GM21529 (cell line): ENCODE results near the gene CHCHD10.
A peak's percentile ranks its signal among the peaks of the same experiment; 100 is the strongest.

Source experiments
- ATAC-seq: cut with Tn5 transposase; IDR thresholded peaks from one replicate; pipeline ENCODE4 v1.9.1; 2021; ENCODE audit not compliant: unreplicated experiment

CHCHD10 gene

DNA sequence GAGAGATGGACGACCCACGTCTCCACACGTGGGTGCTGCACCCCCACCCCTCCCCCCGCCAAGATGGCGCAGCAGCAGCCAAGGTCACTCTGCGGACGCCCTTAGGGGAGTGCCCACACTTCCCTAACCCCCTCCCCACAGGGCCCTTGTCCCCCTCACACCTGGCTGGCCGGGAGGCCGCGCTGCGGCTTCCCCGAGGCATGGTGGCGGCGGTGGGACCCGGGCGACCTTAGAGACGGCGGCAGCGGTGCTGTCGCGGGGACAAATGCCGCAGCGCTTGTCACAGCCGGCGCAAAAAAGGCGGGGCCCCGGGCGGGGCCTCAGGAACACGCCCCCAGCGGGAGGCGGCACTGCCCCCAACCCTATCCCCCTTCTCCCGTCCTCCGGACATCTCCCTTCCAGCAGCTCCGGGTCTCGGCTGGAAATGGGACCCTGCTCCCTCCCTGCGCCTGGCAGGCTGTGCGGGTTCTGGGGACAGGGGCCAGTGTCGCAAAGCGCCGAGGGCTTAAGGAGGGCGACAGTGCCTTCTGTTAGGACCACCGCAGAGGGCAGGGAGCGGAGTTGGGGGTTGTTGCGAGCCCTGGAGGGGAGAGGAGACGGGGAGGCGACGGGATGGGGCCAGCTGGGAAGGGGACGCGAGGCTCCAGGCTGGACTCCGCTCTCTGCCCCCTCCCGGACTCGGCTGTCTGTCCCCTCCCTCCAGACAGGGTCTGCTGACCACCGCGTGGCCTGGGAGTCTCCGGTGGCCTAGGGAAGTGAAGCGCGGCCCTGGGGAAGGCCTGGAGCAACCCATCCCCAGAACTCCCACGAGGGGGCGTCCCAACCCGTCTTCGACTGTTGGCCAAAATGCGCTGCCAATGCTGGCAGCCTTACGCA is at the start of gene CHCHD10:
TSS of gene CHCHD10 (minus strand) at position 300 of the 876 bp plus-strand sequence. CDS start at position 202, 98 bp downstream.
- peak; percentile 52 for ATAC-seq

DNA sequence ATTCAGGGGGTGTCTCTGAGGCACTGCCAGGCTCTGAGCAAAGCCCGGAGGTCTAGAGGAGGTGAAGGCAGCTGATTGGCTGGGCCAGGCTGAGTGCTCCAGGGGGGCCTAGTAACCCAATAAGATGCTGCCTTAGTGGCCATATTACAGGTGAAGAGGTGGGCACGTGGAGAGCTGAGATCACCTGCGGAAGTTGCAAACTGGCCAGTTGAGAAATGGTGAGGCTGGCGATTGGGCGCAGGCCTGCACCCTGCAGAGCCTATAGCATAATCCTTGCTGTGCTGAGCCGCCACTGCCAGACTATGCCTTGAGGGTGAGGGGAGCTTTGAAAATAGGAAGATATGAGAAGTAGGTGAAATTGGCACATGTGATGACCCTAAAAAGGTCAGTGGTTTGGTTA is 49.4 kb upstream of the CHCHD10 start:
- ATAC-seq, result no peak

DNA sequence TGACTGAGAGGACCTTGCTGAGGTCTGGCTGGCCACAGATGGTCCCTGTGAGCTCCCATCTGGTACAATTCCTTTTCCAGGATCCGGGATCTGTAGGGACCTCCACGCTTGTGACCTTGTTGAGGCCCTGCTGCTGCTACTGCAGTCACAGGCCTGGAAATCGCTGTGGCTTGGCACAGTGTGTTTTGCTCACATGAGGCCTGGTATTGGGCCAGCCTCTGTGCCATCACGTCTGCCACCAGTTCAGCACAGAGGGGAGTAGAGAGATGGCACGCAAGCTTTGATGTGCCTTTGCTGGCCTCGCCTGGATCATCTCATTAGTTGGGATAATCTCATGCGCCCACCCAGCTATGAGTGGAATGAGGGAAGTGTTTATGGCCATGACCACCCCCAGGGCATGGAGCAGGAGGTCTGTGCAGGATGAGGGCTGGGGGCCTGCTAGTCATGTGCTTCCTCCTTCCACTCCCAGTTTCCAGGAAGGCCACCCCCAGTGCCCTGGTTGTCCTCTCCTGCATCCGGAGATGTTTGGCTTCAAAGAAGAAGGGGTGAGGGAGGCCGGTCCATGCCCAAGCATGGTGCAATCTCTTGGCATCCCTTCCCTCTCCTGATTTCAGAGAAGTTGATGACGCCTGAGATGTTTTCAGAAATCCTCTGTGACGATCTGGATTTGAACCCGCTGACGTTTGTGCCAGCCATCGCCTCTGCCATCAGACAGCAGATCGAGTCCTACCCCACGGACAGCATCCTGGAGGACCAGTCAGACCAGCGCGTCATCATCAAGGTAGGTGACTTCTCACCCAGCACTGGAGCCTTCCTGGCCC is 48.6 kb upstream of the CHCHD10 start:
- no peak for ATAC-seq

DNA sequence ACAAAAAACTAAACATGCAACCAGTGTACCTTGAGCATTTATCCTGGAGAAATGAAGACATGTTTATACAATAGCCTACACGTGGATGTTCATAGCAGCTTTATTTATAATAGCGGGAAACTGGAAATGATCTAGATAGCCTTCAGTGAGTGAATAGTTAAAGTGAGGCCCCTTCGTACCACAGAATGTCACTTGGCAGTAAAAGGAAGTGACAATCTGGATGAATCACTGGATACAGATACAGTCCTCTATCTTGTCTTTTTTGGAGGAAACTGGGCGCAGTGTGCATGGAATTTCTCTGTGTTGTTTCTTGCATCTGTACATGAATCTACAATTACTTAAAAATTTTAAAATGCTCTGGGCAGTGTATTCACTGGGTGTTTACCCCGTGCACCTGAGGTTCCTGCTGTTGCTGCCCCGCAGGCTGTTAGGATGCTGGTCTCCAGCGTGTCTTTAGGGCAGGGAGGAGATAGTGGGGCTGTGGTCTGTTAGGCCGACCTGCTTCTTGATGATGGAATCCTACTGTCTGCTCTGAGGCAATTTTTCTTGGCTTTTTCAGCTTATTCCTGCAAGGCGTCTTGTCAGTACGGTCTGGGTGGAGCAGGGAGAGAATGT is 47.9 kb upstream of the CHCHD10 start:
- ATAC-seq, result no peak

DNA sequence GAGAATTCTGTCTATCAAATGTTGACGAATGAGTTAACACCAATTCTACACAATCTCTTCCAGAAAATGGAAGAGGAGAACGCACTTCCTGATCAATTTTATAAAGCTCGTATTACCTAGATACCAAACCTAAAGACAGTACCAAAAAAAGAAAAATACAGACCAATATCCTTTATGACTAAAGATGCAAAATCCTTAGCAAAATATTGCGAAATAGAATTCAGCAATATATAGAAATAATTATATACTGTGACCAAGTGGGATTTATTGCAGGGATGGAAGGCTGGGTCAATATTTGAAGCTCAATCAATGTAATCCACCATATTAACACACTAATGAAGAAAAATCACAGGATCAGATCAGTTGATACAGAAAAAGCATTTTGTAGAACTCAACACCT is 44.6 kb upstream of the CHCHD10 start:
- ATAC-seq, result no peak

DNA sequence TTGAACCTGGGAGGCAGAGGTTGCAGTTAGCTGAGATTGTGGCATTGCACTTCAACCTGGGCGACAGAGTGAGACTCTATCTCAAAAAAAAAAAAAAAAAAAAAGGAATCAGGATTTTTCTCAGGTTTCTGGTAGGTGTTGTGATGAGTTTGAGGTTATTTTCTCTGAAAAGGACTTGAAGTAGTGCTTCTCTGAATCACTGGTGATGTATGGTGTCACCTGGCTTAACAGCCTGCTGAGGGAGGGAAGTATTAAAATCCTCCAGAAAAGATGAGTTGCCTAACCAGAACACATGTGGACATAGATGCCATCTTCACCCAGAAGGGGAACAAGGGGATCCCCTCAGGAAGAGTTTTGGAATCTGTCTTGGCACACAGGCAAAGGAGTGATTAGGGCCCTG is 39.1 kb upstream of the CHCHD10 start:
- no peak for ATAC-seq

DNA sequence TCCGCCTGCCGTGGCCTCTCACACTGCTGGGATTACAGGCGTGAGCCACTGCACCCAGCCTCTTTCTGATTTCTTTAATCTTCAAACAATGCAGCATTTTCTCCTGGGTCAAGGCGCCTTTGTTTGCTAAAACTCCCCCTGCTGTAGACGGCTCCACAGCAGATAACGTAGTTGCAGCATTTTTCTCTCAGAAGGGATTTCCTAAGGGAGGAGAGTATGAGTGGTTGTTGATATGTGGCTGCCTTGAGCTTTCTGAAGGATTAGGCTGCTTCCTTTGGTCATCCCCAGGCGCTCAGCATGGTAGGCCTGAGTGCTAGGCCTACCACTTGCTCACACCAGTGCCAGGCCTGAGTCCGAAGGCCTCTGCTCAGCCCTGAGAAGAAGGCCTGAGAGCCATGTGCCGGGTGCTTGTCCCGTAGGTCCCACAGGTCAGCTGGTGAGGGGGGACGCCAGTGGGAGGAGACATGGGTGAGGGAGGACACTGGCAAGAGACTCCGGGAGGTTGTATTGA is 37.1 kb upstream of the CHCHD10 start:
- ATAC-seq, result no peak

DNA sequence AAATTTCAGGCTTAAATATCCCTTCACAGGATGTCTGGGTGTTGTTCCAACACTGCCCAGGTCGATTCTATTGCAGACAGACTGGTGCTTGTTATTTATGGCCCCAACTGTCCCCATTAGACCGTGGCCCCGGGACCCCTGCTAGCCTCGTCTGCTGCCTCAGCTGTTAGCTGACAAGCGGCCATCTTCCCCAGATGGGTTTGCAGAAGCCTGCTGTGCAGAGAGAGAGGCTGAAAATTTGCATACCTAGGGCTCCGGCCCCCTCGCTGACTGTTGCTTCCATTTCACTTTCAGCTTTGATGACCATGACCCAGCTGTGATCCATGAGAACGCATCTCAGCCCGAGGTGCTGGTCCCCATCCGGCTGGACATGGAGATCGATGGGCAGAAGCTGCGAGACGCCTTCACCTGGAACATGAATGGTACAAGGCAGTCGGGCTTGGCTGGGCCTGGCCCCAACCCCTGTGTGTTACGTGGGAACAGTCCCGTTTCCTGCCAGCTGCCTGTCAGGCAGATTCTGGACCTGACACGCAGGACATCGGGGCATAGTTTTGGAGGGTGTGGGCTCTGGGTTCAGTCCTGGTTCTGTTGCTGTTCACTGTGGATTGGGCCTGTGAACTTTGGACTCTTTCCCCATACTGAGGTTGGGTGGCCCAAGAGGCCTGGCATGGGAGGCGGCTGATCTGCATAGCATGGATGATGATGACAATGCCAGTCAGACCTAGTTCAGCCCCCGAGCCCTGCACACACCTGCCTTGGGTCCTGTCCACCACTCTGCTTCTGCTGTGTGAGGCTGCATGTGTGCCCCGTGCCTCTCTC is 35.4 kb upstream of the CHCHD10 start:
- ATAC-seq, result peak; percentile 36

DNA sequence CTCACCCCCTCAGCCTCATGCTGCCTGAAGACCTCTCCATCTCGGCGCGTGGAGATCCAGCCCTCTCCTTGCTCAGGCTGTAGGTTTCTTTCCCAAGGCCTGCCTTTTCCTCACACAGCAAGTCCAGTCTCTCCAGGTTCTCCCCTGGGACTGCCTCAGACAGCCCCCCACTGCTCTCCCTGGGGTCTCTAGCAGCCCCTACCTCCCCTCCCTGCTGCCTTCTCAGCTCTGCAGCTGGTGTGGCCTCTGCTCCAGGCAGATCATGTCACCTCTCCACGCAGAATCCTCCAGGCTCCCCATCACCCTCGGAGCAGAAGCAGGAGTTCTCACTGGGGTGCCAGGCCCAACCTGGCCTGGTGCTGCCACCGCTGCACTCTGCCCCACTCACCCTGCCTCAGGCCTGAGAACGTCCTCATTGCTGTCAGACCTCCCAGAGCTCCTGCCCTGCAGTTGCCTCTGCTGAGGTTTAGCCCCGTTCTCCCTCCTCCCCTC is 34.2 kb upstream of the CHCHD10 start:
- no peak for ATAC-seq

DNA sequence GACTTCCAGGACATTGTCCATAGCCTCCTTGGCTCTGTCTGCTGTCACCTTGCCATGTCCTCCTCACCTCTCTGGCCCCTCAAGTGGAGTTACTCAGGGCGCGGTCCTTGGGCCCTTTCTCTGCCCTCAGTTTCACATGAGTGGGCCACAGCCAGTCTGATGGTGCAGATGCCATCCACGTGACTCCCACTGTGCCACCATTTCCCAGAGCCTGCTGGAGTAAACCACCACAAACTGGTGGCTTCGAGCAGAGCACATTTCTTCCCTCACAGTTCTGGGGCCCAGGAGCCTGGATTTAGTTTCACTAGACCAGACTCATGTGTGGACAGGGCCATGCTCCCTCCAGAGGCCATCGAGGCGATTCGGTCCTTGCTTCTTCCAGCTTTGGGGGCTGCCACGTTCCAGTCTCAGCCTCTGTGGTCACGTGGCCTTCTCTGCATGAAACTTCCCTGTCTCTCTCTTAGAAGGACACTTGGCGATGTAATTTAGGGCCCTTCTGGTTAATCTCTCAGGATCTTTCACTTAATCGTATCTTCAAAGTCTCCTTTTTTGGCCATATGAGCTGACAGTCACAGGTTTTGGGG is 33.6 kb upstream of the CHCHD10 start:
- ATAC-seq, result peak; percentile 10

DNA sequence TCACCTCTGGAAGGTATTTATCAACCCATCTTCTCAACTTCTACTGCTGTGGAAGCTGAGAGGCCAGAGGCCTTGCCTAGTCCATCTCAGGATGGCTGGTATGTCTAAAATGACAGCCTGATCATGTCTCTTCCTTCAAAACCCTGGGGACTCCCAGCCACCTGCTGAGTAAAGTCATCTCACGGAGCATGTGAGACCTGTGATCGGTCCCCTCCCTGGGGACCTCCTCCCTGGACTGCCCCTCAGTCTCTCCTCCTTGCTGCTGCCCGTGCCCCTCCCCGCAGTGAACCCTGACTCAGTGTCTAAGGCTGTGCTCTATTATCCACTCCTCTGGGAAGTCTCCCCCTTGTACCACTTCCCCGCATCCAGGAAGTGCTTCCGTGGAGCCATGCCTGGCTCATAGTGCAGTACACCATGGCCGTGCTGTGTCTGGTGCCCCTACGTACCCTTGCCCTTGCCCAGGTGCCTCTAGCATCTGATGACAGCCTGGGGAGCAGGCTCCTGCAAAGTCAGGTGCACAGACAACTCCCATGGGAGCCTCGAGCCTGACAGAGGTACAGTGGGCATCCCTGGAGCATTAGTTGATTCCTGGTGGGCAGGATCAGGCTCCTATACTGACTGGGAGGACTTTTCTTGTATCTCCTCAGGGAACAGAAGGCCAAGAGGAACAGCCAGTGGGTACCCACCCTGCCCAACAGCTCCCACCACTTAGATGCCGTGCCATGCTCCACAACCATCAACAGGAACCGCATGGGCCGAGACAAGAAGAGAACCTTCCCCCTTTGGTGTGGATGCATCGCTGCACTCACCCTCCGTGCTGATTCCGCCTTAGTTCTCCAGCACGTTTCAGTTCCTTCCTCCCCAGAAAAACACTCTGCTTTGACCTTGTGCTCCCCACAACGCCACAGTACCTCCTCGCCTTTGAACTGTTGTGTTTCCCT is 32.8 kb upstream of the CHCHD10 start:
- peak; percentile 50 for ATAC-seq

DNA sequence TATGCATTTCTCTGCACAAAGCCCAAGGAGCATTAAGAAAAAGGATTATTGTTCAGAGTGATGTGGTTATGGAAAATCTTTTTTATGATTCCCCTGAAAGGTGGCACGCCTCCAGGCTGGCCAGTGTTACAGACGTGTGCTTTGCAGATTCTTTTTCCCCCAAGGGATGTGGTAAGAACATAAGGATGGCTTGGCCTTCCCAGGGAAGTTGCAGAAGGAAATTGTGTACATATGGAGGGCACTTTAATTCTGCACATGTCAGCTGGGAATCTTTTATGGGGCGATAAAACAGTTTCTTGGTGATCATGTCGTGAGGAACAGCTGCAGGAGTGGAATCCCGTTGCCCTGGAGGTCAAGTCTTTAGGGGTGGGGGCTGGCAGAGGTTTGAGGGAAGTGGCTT is 28.7 kb upstream of the CHCHD10 start:
- ATAC-seq, result no peak

DNA sequence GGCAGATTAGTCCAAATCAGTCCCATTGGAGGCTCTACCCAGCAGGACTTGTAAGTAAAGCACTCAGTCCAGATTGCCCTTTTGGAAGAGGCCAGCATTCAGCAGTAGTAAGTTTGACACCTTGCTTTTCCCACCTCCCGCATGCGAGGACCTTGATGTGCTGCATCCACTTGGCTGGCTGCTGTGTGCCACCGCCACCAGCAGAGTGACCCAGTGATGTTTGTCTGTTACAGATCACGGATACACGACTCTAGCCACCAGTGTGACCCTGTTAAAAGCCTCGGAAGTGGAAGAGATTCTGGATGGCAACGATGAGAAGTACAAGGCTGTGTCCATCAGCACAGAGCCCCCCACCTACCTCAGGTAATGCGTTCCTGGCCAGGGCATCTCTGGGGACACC is 25.6 kb upstream of the CHCHD10 start:
- ATAC-seq, result no peak

DNA sequence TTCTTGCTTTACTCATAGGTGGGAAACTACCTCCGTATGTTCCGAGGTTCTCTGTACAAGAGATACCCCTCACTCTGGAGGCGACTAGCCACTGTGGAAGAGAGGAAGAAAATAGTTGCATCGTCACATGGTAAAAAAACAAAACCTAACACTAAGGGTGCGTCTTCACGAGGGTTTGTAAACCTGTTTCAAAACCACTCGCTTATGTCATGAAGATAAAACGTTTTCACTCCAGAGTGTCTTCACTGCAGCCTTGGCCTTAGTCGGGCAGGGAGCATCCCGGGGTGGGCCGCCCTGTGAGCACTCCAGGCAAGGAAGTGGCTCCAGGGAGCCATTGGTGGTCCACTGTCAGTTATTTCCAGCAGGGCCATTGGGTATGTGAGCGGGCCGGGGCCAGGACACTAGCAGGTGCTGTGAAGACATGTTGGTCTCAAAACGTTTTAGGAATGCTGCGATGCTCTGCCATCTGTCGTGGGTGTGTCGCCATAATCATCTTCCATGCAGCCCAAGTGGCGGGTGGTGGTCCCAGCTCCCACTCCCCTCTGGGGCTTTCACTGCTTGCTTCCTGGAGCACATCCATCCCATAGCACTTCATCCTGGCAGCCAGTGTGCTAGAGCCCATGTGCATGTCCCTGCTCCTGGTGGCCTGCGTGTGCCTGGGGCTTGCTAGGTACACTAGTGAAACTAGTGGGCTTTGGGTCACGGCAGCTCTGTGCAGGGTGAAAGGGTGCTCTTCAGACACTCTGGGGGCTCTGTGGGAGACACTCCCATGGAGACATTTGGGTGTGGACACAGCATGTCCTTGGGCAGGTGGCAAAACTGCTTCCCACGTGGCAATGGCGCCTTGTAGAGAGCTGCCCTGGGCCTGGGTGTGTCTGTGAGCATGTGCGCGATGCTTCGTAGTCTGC is 24.2 kb upstream of the CHCHD10 start:
- no peak for ATAC-seq

DNA sequence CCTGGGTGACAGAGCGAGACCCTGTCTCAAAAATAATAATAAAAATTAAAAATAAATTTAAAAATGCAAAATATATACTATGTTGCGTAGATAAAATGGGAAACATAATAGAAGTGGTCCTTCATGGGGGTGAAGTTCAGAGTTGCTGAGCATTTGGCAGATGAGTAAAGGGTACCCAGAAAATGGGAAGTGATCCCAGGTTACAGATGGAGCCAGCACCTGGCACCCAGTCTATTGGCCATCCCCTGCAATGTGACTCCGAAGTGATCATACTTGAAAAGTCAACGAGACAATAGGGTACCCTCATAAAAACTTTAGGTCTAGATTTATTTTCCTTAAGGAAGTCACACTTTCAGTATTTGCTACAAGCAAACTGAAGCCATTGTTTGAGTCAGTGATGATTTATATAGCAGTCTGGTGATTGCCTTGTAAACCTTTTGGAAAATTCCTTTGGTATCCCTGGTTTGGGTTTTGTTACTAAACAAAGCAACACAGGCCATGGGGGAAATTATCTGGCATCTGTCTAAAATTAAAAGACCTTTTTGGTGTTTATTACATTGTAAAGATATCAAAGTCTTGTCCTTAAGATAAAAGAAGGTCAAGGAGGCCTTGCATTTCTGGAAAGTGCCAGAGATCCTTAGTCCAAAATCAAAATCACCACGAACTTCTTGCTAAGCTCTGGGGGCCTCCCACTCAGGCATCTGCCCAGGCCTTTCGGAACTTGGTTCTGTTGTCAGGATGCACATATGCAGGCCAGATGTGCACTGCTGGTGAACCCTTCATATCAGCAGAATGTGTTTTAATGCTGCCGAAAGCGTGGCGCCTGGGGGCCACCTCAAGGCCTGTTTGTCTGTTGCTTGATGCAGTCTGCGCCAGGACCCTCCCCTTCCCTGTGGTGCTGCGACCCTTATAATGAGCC is 23.3 kb upstream of the CHCHD10 start:
- no peak for ATAC-seq

DNA sequence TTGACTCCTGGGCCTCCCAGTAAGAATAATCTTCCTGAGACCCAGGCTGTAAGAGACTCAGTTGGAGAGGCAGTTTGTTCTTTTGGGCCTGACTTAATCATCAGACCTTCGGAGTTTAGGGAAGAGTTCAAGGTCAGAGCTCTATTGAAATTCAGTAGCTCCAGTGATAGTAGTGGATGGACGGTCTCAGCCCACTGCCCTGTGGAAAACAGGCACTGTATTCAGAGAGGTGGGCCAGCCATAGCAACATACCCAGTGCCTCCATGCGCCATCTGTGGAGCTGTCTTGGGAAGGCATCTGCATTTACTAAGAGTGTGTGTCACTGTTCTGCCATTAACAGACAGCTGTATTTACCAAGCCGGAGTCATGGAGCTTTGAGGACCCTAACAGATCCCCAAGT is 21.9 kb upstream of the CHCHD10 start:
- ATAC-seq, result no peak

DNA sequence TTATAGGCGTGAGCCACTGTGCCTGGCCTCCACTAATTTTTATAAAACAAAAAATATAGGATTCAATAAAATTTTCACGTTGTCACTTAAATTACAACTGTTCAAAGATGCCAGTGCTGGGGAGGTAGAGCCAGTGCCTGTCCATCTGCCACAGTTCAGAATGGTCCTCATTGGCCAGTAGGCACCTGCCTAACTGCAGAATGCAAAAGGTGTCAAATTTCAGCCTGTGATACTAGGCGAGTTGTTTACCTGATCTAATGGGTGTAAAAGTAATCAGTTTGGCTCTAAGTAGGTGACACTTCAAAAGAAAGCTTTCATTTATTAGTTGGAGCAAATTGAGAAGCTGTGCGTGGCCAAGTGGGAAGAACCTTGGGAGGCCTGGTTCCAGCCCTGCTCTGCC is 21.3 kb upstream of the CHCHD10 start:
- no peak for ATAC-seq
